Spleen (tissue), 11 donors: ENCODE data around the gene AGO4. TPM values are rescaled to one million over a fixed set of nuclear protein-coding genes. Genes with fewer than 3 reads are reported as not detected.

Experiments
- DNase-seq: peaks from one replicate; pipeline ENCODE4 v3.0.0-alpha.2; 2020
- H3K27ac ChIP-seq, 8 donors: fragments of 200-600 bp; sonication (generic) in 7 of 8; 1 replicate in 4 of 8; 2 replicates in 4 of 8; pipeline versions ENCODE4 v1.5.0 to v1.8.0; 2016 to 2021; ENCODE audit warnings: inconsistent platforms in 4 of 8, mild to moderate bottlenecking in 4 of 8, moderate library complexity in 1 of 8
- H3K27me3 ChIP-seq, 7 donors: fragments of 200-600 bp; sonication (generic) in 6 of 7; replicated peaks in 1 of 7; 1 replicate in 4 of 7; 2 replicates in 3 of 7; pipeline versions ENCODE4 v1.5.0 to v1.8.0; 2016 to 2021; ENCODE audit warnings: inconsistent platforms in 3 of 7, mild to moderate bottlenecking in 1 of 7
- H3K36me3 ChIP-seq, 6 donors: fragments of 200-600 bp; sonication (generic) in 5 of 6; 1 replicate in 4 of 6; 2 replicates in 2 of 6; pipeline versions ENCODE4 v1.5.0 to v1.8.0; 2016 to 2021; ENCODE audit warnings: inconsistent platforms in 2 of 6
- H3K4me1 ChIP-seq, 6 donors: fragments of 200-600 bp; sonication (generic) in 5 of 6; 1 replicate in 3 of 6; 2 replicates in 3 of 6; pipeline versions ENCODE4 v1.5.0 to v1.8.0; 2016 to 2021; ENCODE audit warnings: inconsistent platforms in 3 of 6
- H3K4me3 ChIP-seq, 8 donors: fragments of 200-600 bp; sonication (generic) in 7 of 8; 1 replicate in 4 of 8; 2 replicates in 4 of 8; pipeline versions ENCODE4 v1.5.0 to v1.8.0; 2016 to 2021; ENCODE audit warnings: inconsistent platforms in 4 of 8, mild to moderate bottlenecking in 4 of 8, moderate library complexity in 2 of 8
- H3K9me3 ChIP-seq, 8 donors: fragments of 200-600 bp; sonication (generic) in 7 of 8; 1 replicate in 4 of 8; 2 replicates in 4 of 8; pipeline versions ENCODE4 v1.5.0 to v1.8.0; 2016 to 2021; ENCODE audit warnings: inconsistent platforms in 4 of 8
- POLR2A ChIP-seq, 3 donors: fragments of 450-650 bp; IDR thresholded peaks; one replicate each; pipeline ENCODE4 v1.5.1; 2017; ENCODE audit warnings: antibody characterized with exemption in 3 of 3, mild to moderate bottlenecking in 1 of 3
- POLR2AphosphoS5 ChIP-seq, 3 donors: sonication (generic); formaldehyde crosslinking; IDR thresholded peaks; one replicate each; pipeline ENCODE4 v1.5.1; 2017; ENCODE audit warnings: antibody characterized with exemption in 3 of 3
- WGBS, 5 donors: extraction: QIAGEN DNeasy Blood & Tissue Kit in 3 of 5; methylation state at CpG; one replicate each; pipeline versions ENCODE4 v1.1.5 to v1.1.7; 2013 to 2018; 5-methylcytosine and 5-hydroxymethylcytosine counted together
- intact Hi-C: fragments of 100-400 bp; cut with DNase I; formaldehyde crosslinking; loops from one replicate; pipeline ENCODE4 v1.15.0; 2023; ENCODE audit warnings: low total_unique reads
- polyA plus RNA-seq, 3 donors: library from polyadenylated mRNA; stranded (reverse); fragments of 200-250 nt; gene quantifications; one replicate each; pipeline ENCODE4 v1.2.1, GENCODE V29; 2013
- total RNA-seq, 7 donors: library from RNA; depleted of rRNA in 3 of 7; stranded (reverse); fragments of >200 nt in 3 of 7; fragmentation: NEBNext Ultra II Directional in 4 of 7; extraction: Animal tissue kit (Norgen Biotek cat#: 25700) in 4 of 7; gene quantifications; one replicate each; pipeline versions ENCODE4 v1.1.0 to v1.2.1, GENCODE V29; 2016 to 2021
- TF ChIP-seq, protein P1 (sequence below), 11 experiments: fragments of 200-600 bp in 7 of 11; fragments of 450-650 bp in 4 of 11; sonication (generic) in 4 of 11; IDR thresholded peaks in 8 of 11; conservative IDR thresholded peaks in 3 of 11; 1 replicate in 7 of 11; 2 replicates in 4 of 11; pipeline versions ENCODE4 v1.4.0 to v1.8.0; 2016 to 2021; ENCODE audit warnings: antibody characterized with exemption in 11 of 11, inconsistent platforms in 4 of 11, mild to moderate bottlenecking in 1 of 11
- donor health status: healthy with polysubstance abuse.
- donor health status: DM: no; HTN: no; CAD: no; lungs with moderate emphysema.
- donor health status: DM: no; HTN: no; CAD: no.
- donor health status: Bipolar disorder and iron deficiency.
- donor health status: healthy.
- donor health status: DM: no; HTN: no; CAD: no.
- donor health status: DM: yes; HTN: yes; CAD: no.

AGO4 gene
- total and polyA plus RNA-seq, 10 donors = 6.4 to 73.3 (median 31.7) TPM

DNA sequence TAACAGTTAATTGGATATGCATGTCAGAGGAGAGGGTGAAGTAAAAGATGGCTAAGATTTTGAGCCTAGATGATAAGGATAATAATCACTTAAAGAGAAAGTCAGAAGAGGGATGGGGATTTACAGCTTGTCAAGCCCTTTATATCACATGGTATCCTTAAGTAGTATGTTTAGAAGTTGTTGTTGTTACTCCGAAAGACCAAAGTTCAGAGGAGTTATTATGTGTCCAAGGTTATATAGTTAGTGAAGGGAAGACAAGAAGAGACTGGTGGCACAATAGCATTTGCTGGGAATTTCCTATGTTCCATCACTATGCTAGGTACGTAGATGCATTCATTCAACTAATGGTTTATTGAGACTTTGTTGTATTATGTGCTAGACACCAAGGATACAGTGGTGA is 44.4 kb downstream of the AGO4 start:
- Histone ChIP-seq H3K9me3 (no peaks in the 10 kb centered on the region), H3K27me3 (no peaks in the 10 kb centered on the region), H3K4me1 (peaks cover 0 to 13% (median 2%) of the 10 kb centered on the region in 6 donors), H3K27ac (no peak overlapping the region), H3K36me3 (peaks cover 3 to 88% (median 55%) of the 10 kb centered on the region in 6 donors), H3K4me3 (no peak overlapping the region)
- intact Hi-C loops = no loop called here
- 42 to 50% (median 45%) methylated on average over 2 of the region's 2 CpGs for WGBS, 5 donors
- DNase-seq = no peak
- TF ChIP-seq, protein P1, sequence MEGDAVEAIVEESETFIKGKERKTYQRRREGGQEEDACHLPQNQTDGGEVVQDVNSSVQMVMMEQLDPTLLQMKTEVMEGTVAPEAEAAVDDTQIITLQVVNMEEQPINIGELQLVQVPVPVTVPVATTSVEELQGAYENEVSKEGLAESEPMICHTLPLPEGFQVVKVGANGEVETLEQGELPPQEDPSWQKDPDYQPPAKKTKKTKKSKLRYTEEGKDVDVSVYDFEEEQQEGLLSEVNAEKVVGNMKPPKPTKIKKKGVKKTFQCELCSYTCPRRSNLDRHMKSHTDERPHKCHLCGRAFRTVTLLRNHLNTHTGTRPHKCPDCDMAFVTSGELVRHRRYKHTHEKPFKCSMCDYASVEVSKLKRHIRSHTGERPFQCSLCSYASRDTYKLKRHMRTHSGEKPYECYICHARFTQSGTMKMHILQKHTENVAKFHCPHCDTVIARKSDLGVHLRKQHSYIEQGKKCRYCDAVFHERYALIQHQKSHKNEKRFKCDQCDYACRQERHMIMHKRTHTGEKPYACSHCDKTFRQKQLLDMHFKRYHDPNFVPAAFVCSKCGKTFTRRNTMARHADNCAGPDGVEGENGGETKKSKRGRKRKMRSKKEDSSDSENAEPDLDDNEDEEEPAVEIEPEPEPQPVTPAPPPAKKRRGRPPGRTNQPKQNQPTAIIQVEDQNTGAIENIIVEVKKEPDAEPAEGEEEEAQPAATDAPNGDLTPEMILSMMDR (IDR thresholded peaks at IDR 0.05 in 8 of 11, conservative IDR thresholded peaks at IDR 0.05 in 3 of 11) = no peak
- TF ChIP-seq POLR2AphosphoS5 (IDR thresholded peaks at IDR 0.05) (no peak), POLR2A (IDR thresholded peaks at IDR 0.05) (no peak)

DNA sequence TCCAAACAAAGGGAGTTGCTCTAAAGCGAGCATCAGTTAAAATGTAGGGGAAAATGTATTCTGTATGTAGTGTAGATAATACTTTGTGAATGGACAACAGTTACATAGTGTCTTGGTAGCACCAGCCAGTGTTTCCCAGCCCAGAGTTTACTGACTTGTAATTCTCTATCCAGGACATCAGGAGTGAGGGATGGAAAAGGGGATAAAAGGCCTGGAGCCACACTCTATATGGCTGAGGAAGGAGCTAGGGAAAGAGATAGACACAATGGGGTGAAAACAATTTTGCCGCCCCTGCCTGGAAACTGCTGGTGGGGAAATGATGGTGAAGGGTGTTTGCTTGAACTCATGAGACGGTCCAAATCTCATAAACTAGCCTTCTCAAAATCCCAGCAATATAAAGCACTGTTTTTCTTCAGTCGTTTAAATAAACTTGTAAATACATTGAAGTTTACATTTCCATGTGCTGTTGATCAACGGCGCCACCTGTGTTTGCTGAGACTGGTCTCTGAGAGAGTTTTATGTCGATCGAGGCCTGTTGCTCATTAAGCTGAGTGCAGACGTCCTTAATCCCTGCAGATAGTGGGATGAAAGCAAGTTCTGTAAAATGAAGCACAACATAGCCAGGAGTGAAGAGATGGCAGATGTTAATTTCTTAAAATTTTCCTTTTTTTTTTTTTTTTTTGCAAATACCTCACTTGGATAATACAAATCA is 47.3 kb downstream of the AGO4 start:
- WGBS, 5 donors = 83 to 88% (median 84%) methylated on average over 9 of the region's 9 CpGs
- peaks cover 0 to 1% (median 0%) of the 10 kb centered on the region in 6 donors for H3K4me1 ChIP-seq
- no peak overlapping the region for H3K4me3 ChIP-seq
- H3K36me3 ChIP-seq = peaks cover 3 to 83% (median 50%) of the 10 kb centered on the region in 6 donors
- H3K27ac ChIP-seq = no peak overlapping the region
- H3K27me3 ChIP-seq = no peaks in the 10 kb centered on the region
- DNase-seq = no peak
- TF ChIP-seq, protein P1 (IDR thresholded peaks at IDR 0.05 in 8 of 11, conservative IDR thresholded peaks at IDR 0.05 in 3 of 11) = no peak
- TF ChIP-seq POLR2AphosphoS5 (IDR thresholded peaks at IDR 0.05) (no peak), POLR2A (IDR thresholded peaks at IDR 0.05) (no peak)
- no peaks in the 10 kb centered on the region for H3K9me3 ChIP-seq
- intact Hi-C loops = no loop called here

DNA sequence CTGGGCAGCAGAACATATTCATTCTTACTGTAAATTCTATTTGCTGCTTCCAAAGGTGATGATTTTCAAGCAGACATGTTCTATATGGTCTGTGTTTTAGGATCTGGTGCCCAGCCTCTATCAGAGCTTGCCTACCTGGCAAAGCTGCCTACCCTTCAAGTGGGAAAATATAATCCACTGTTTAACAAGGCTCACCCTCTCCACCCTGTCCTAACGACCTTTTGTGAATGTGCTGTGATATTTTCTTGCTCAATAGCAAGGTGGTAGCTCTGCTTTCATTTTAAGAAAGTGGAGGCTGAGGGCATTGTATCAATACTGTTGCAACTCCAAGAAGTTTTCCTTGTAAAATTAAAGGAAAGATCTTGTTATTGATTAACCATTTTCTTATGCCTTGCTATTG is 49.1 kb downstream of the AGO4 start:
- H3K4me1 ChIP-seq = peaks cover 0 to 11% (median 0%) of the 10 kb centered on the region in 6 donors
- 40 to 75% (median 61%) methylated on average over 1 of the region's 1 CpG for WGBS, 5 donors
- H3K27me3 ChIP-seq = no peaks in the 10 kb centered on the region
- intact Hi-C loops = no loop called here
- no peak overlapping the region for H3K4me3 ChIP-seq
- TF ChIP-seq POLR2AphosphoS5 (IDR thresholded peaks at IDR 0.05) = no peak
- TF ChIP-seq, protein P1 (IDR thresholded peaks at IDR 0.05 in 8 of 11, conservative IDR thresholded peaks at IDR 0.05 in 3 of 11) = no peak
- no peak for TF ChIP-seq POLR2A (IDR thresholded peaks at IDR 0.05)
- peaks cover 0 to 65% (median 34%) of the 10 kb centered on the region in 6 donors for H3K36me3 ChIP-seq
- no peaks in the 10 kb centered on the region for H3K9me3 ChIP-seq
- no peak for DNase-seq
- no peak overlapping the region for H3K27ac ChIP-seq

DNA sequence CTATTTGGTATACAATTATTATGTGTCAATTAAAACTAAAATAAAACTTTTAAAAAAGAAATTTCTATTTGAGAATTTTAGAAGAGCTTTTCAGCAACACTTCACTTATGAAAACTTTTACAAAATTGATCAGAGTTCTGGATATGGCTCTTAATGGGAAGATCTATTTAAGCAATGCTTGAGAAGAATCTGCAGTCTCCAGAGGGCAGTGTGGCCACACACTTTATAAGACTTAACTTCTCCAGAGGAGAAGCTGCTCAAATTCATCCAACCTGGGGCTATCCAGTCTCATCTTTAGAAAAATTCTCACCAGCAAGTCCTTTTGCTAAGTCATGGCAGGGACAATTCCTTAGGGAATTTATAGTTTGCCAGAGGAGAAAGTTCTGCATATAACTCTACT is 50.0 kb downstream of the AGO4 start:
- Histone ChIP-seq H3K27me3 (no peaks in the 10 kb centered on the region), H3K4me1 (peaks cover 0 to 11% (median 0%) of the 10 kb centered on the region in 6 donors), H3K36me3 (peaks cover 0 to 56% (median 31%) of the 10 kb centered on the region in 6 donors), H3K4me3 (no peak overlapping the region), H3K9me3 (no peaks in the 10 kb centered on the region), H3K27ac (no peak overlapping the region)
- DNase-seq = no peak
- TF ChIP-seq, protein P1 (IDR thresholded peaks at IDR 0.05 in 8 of 11, conservative IDR thresholded peaks at IDR 0.05 in 3 of 11) = peak in 1 of 11 experiments; percentile 11
- TF ChIP-seq POLR2A (IDR thresholded peaks at IDR 0.05) (no peak), POLR2AphosphoS5 (IDR thresholded peaks at IDR 0.05) (no peak)
- intact Hi-C loops = no loop called here
